Activated CD8-positive, alpha-beta T cell treated with anti-CD3 and anti-CD28 coated beads for 36 hours (primary cell): ENCODE measurements around the gene SUPT20H. TPM values are rescaled to one million over a fixed set of nuclear protein-coding genes. Genes with fewer than 3 reads are reported as not detected.
"Not testable (repeated sequence)": the region's sequence is repeated elsewhere in the genome, so short reads cannot be mapped to it uniquely, and the experiment has no call there.

Experiments used
- ATAC-seq: fragments of 200-7000 bp; cut with Tn5 transposase; one replicate; pipeline ENCODE4 v1.10.0; 2021; ENCODE audit warnings: mild to moderate bottlenecking, moderate library complexity
- CTCF ChIA-PET: fragments of 350-600 bp; sonication (Branson Sonifier 250); formaldehyde crosslinking; loops from one replicate; lab custom pipeline; 2021; ENCODE audit warnings: antibody characterized with exemption; lab: Charles Lee
- POLR2A ChIA-PET: fragments of 350-600 bp; sonication (Branson Sonifier 250); formaldehyde crosslinking; loops from one replicate; lab custom pipeline; 2021; ENCODE audit warnings: antibody characterized with exemption; lab: Charles Lee
- DNase-seq: peaks from one replicate; pipeline ENCODE4 v3.0.0-alpha.2; 2020
- H3K27ac Mint-ChIP-seq: one replicate; pipeline ENCODE4 v1.8.0; 2021; ENCODE audit warnings: mild to moderate bottlenecking, mixed read lengths
- H3K27me3 Mint-ChIP-seq: one replicate; pipeline ENCODE4 v1.8.0; 2021; ENCODE audit warnings: mixed read lengths
- H3K36me3 Mint-ChIP-seq: one replicate; pipeline ENCODE4 v1.8.0; 2021; ENCODE audit warnings: low read depth, mixed read lengths
- H3K4me1 Mint-ChIP-seq: one replicate; pipeline ENCODE4 v1.8.0; 2021; ENCODE audit warnings: low read depth, mixed read lengths
- H3K4me3 Mint-ChIP-seq: one replicate; pipeline ENCODE4 v1.8.0; 2021; ENCODE audit warnings: mild to moderate bottlenecking, moderate library complexity, mixed read lengths
- H3K9me3 Mint-ChIP-seq: one replicate; pipeline ENCODE4 v1.8.0; 2021; ENCODE audit warnings: mixed read lengths
- CTCF ChIP-seq: fragments of 200-600 bp; IDR thresholded peaks from one replicate; pipeline ENCODE4 v1.8.0; 2022; ENCODE audit warnings: antibody characterized with exemption, mild to moderate bottlenecking
- intact Hi-C: fragments of 100-400 bp; cut with micrococcal nuclease; formaldehyde crosslinking; loops from one replicate; pipeline ENCODE4 v1.10.0; 2022
- total RNA-seq, 2 experiments: library from RNA; stranded (reverse); gene quantifications; one replicate each; pipeline ENCODE4 v1.2.3, GENCODE V29; 2021

Gene SUPT20H
- total RNA-seq, 2 experiments from 2014 or later = 59.6 to 63.4 TPM

- DNase-seq = no peak
- ATAC-seq = no peak
- Mint-ChIP-seq H3K36me3 (no peaks in the 10 kb centered on the region), H3K27me3 (no peaks in the 10 kb centered on the region), H3K9me3 (no peaks in the 10 kb centered on the region), H3K4me1 (no peaks in the 10 kb centered on the region), H3K4me3 (no peak overlapping the region), H3K27ac (no peak overlapping the region)
- ChIA-PET CTCF (interaction anchor here (1.2 kb wide), 1 partner anchor 210 kb away, joined by 4 read pairs; no protein-coding TSS in a partner anchor), POLR2A (interaction anchor here (1.9 kb wide), 1 partner anchor 10 kb away, joined by 4 read pairs; no protein-coding TSS in a partner anchor)
- no peak for TF ChIP-seq CTCF
- intact Hi-C loops = no loop called here
Measured at GRCh38 chr13:37068962-37069361, 9.5 kb upstream of the SUPT20H start.

DNA sequence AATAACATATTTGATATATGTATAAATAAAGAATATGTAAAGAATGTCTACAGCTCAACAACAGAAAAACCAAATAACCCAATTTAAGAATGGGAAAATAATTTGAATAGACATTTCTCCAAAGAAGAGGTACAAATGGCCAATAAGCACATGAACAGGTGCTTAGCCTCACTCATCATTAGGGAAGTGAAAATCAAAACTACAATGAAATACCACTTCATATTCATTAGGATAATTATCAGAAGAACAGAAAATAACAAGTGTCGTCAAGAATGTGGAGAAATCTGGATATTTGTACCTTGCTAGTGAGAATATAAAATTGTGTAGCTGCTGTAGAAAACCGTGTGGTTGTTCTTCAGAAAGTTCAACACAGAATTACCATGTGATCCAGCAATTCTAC lies 8.4 kb upstream of the SUPT20H start:
- no peak for TF ChIP-seq CTCF
- H3K4me3 Mint-ChIP-seq = no peak overlapping the region
- no peaks in the 10 kb centered on the region for H3K36me3 Mint-ChIP-seq
- no peak for DNase-seq
- intact Hi-C loops = no loop called here
- H3K9me3 Mint-ChIP-seq = no peaks in the 10 kb centered on the region
- ChIA-PET POLR2A (interaction anchor here (1.9 kb wide), 1 partner anchor 9 kb away, joined by 4 read pairs; no protein-coding TSS in a partner anchor), CTCF (no interaction called here)
- H3K27ac Mint-ChIP-seq = no peak overlapping the region
- H3K27me3 Mint-ChIP-seq = no peaks in the 10 kb centered on the region
- no peaks in the 10 kb centered on the region for H3K4me1 Mint-ChIP-seq
- ATAC-seq = no peak

- intact Hi-C loops = no loop called here
- ChIA-PET POLR2A (no interaction called here), CTCF (no interaction called here)
- Mint-ChIP-seq H3K4me3 (no peak overlapping the region), H3K4me1 (no peaks in the 10 kb centered on the region), H3K27ac (no peak overlapping the region), H3K27me3 (no peaks in the 10 kb centered on the region), H3K36me3 (no peaks in the 10 kb centered on the region), H3K9me3 (no peaks in the 10 kb centered on the region)
- DNase-seq (no peak), ATAC-seq (no peak)
- no peak for TF ChIP-seq CTCF
Measured at GRCh38 chr13:37065890-37066526, 6.5 kb upstream of the SUPT20H start.

DNA sequence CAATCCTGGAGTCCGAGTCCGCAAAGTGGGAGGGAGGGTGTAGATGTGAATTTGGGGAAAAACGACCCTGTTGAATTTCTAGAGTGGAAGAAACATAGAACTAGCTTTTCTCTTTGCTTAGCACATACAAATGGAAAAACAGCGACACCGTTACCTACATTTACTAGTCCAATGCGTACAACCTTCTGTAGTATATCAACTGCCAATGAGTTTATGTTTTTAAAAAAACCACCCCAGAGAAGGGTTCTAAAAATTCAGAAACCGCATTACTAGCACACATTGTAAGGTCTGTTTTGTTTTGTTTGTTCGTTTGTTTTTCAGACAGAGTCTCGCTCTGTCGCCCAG lies 332 bp upstream of the SUPT20H start:
- DNase-seq (no peak), ATAC-seq (peak; percentile 26)
- Mint-ChIP-seq H3K27ac (peak overlapping the region; percentile 97), H3K27me3 (no peaks in the 10 kb centered on the region), H3K9me3 (peaks cover 2% of the 10 kb centered on the region), H3K4me1 (peaks cover 27% of the 10 kb centered on the region), H3K4me3 (peak overlapping the region; percentile 95), H3K36me3 (peaks cover 25% of the 10 kb centered on the region)
- ChIA-PET CTCF (no interaction called here), POLR2A (interaction anchor here (1.0 to 3.1 kb wide), 2 partner anchors 57 to 60 kb away, joined by 4 to 14 read pairs; partner anchors contain the start of genes ALG5 and EXOSC8)
- intact Hi-C loops = no loop called here
- TF ChIP-seq CTCF = no peak

DNA sequence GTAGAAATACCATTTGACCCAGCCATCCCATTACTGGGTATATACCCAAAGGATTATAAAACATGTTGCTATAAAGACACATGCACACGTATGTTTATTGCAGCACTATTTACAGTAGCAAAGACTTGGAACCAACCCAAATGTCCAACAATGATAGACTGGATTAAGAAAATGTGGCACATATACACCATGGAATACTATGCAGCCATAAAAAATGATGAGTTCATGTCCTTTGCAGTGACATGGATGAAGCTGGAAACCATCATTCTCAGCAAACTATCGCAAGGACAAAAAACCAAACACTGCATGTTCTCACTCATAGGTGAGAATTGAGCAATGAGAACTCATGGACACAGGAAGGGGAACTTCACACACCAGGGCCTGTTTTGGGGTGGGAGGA lies 3.3 kb downstream of the SUPT20H start:
- POLR2A ChIA-PET, H3K27me3 Mint-ChIP-seq, H3K27ac Mint-ChIP-seq, DNase-seq, ATAC-seq, H3K4me3 Mint-ChIP-seq, intact Hi-C loops, H3K9me3 Mint-ChIP-seq: not testable (repeated sequence)
- CTCF ChIA-PET = interaction anchor here (1.2 kb wide), 1 partner anchor 8 kb away, joined by 3 read pairs; no protein-coding TSS in a partner anchor
- H3K36me3 Mint-ChIP-seq = peaks cover 52% of the 10 kb centered on the region
- peaks cover 54% of the 10 kb centered on the region for H3K4me1 Mint-ChIP-seq

DNA sequence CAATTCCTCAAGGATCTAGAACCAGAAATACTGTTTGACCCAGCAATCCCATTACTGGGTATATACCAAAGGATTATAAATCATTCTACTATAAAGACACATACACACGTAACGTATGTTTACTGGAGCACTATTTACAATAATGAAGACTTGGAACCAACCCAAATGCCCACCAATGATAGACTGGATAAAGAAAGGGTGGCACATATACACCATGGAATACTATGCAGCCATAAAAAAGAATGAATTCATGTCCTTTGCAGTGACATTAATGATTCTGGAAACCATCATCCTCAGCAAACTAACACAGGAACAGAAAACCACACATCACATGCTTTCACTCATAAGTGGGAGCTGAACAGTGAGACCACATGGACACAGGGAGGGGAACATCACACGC lies 6.4 kb downstream of the SUPT20H start:
- H3K27ac Mint-ChIP-seq, ATAC-seq, intact Hi-C loops, DNase-seq, H3K27me3 Mint-ChIP-seq, H3K4me3 Mint-ChIP-seq, H3K9me3 Mint-ChIP-seq, CTCF ChIA-PET: not testable (repeated sequence)
- POLR2A ChIA-PET = interaction anchor here (1.0 kb wide), 1 partner anchor 45 kb away, joined by 3 read pairs; no protein-coding TSS in a partner anchor
- H3K36me3 Mint-ChIP-seq = peaks cover 50% of the 10 kb centered on the region
- peaks cover 46% of the 10 kb centered on the region for H3K4me1 Mint-ChIP-seq
